Gastrocnemius medialis (tissue), 4 donors: Measurements from ENCODE around the gene RACGAP1.

Experiments
- POLR2A ChIP-seq, 2 donors: fragments of 450-650 bp; IDR thresholded peaks; one replicate each; pipeline ENCODE4 v1.6.1; 2017; ENCODE audit warnings: antibody characterized with exemption in 2 of 2, mild to moderate bottlenecking in 2 of 2, moderate library complexity in 2 of 2
- TF ChIP-seq, protein P1 (sequence below), 5 experiments: fragments of 450-650 bp in 3 of 5; fragments of 200-600 bp in 2 of 5; sonication (generic) in 2 of 5; IDR thresholded peaks in 4 of 5; conservative IDR thresholded peaks in 1 of 5; 1 replicate in 4 of 5; 2 replicates in 1 of 5; pipeline ENCODE4 v1.5.1; 2016 to 2019; ENCODE audit warnings: antibody characterized with exemption in 5 of 5, mild to moderate bottlenecking in 3 of 5, moderate library complexity in 3 of 5

DNA sequence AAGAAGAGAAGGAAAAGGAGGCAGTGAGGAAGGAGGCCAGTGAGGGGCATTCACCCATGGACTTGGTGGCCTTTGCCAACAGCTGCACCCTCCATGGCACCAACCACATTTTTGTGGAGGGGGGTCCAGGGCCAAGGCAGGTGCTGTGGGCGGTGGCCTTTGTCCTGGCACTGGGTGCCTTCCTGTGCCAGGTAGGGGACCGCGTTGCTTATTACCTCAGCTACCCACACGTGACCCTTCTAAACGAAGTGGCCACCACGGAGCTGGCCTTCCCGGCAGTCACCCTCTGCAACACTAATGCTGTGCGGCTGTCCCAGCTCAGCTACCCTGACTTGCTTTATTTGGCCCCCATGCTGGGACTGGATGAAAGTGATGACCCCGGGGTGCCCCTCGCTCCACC lies 48.4 kb upstream of the RACGAP1 start:
- TF ChIP-seq, protein P1, sequence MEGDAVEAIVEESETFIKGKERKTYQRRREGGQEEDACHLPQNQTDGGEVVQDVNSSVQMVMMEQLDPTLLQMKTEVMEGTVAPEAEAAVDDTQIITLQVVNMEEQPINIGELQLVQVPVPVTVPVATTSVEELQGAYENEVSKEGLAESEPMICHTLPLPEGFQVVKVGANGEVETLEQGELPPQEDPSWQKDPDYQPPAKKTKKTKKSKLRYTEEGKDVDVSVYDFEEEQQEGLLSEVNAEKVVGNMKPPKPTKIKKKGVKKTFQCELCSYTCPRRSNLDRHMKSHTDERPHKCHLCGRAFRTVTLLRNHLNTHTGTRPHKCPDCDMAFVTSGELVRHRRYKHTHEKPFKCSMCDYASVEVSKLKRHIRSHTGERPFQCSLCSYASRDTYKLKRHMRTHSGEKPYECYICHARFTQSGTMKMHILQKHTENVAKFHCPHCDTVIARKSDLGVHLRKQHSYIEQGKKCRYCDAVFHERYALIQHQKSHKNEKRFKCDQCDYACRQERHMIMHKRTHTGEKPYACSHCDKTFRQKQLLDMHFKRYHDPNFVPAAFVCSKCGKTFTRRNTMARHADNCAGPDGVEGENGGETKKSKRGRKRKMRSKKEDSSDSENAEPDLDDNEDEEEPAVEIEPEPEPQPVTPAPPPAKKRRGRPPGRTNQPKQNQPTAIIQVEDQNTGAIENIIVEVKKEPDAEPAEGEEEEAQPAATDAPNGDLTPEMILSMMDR (IDR thresholded peaks at IDR 0.05 in 4 of 5, conservative IDR thresholded peaks at IDR 0.05 in 1 of 5) = no peak
- TF ChIP-seq POLR2A (IDR thresholded peaks at IDR 0.05) = no peak
